Thyroid gland (tissue), 4 donors: ENCODE measurements around the gene ADAMTS17.

Experiments used
- POLR2A ChIP-seq, 2 donors: fragments of 450-650 bp; IDR thresholded peaks; one replicate each; pipeline ENCODE4 v1.6.1; 2017; ENCODE audit warnings: antibody characterized with exemption in 2 of 2, mild to moderate bottlenecking in 2 of 2, moderate library complexity in 1 of 2
- TF ChIP-seq, protein P1 (sequence below), 6 experiments: fragments of 200-600 bp in 3 of 6; fragments of 450-650 bp in 3 of 6; sonication (generic) in 3 of 6; IDR thresholded peaks; one replicate each; pipeline ENCODE4 v1.5.1; 2016 to 2019; ENCODE audit warnings: antibody characterized with exemption in 6 of 6, mild to moderate bottlenecking in 2 of 6, inconsistent platforms in 1 of 6, moderate library complexity in 1 of 6

DNA sequence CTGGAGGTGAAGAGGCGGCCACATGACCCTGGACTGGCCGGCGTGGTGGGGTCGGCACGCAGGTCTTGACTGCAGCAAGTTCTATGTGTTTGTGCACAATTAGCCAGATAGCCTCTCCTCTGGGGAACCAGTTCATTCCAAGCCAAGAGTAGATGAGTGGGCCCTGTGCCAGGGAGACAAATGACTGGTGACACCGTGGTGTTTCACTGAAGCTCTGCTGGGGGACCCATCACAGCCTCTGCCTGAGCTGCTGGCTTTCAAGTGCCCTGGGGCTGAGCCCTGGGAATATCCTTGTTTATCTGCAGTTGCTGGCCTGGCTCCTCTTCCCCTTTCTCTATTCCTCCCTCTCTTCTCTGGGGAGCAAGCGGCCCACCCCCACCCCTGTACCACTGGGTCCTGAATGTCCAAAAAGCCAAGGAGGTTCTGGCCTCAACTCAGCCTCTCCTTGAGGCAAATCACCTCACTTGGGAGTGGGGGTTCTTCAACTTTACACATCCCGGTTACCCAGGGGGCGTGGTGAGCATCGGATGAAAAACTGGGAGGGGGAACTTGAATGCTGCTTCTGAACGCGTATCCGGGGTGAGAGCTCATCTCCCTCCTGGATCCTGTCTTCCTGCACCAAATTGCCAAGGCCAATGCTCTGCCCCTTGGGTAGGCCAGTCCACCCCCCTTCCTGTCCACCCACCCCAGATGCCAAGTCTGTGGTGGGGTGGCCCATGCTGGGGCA, 408.9 kb downstream of the ADAMTS17 start:
- TF ChIP-seq, protein P1, sequence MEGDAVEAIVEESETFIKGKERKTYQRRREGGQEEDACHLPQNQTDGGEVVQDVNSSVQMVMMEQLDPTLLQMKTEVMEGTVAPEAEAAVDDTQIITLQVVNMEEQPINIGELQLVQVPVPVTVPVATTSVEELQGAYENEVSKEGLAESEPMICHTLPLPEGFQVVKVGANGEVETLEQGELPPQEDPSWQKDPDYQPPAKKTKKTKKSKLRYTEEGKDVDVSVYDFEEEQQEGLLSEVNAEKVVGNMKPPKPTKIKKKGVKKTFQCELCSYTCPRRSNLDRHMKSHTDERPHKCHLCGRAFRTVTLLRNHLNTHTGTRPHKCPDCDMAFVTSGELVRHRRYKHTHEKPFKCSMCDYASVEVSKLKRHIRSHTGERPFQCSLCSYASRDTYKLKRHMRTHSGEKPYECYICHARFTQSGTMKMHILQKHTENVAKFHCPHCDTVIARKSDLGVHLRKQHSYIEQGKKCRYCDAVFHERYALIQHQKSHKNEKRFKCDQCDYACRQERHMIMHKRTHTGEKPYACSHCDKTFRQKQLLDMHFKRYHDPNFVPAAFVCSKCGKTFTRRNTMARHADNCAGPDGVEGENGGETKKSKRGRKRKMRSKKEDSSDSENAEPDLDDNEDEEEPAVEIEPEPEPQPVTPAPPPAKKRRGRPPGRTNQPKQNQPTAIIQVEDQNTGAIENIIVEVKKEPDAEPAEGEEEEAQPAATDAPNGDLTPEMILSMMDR (IDR thresholded peaks at IDR 0.05), result no peak
- no peak for TF ChIP-seq POLR2A (IDR thresholded peaks at IDR 0.05)
